Ascending aorta (tissue), 2 donors: ENCODE results near the gene UBE2E2. TPM values are rescaled to one million over a fixed set of nuclear protein-coding genes. Genes with fewer than 3 reads are reported as not detected.

ENCODE experiments used
- DNase-seq, 2 donors: peaks; one replicate each; pipeline ENCODE4 v3.0.0-alpha.2; 2019; ENCODE audit warnings: low spot score in 2 of 2
- H3K27ac ChIP-seq, 2 donors: fragments of 200-600 bp; sonication (generic); one replicate each; pipeline ENCODE4 v1.5.1; 2016 to 2017; ENCODE audit warnings: mild to moderate bottlenecking in 1 of 2
- H3K27me3 ChIP-seq: fragments of 200-600 bp; sonication (generic); one replicate; pipeline ENCODE4 v1.5.1; 2017
- H3K36me3 ChIP-seq, 2 donors: fragments of 200-600 bp; sonication (generic); one replicate each; pipeline ENCODE4 v1.5.1; 2016
- H3K4me1 ChIP-seq, 2 donors: fragments of 200-600 bp; sonication (generic); one replicate each; pipeline ENCODE4 v1.5.1; 2016 to 2017; ENCODE audit warnings: mild to moderate bottlenecking in 1 of 2
- H3K4me3 ChIP-seq, 2 donors: fragments of 200-600 bp; sonication (generic); one replicate each; pipeline ENCODE4 v1.5.1; 2016 to 2017; ENCODE audit warnings: mild to moderate bottlenecking in 1 of 2
- H3K9me3 ChIP-seq, 2 donors: fragments of 200-600 bp; sonication (generic); one replicate each; pipeline ENCODE4 v1.5.1; 2016
- intact Hi-C: fragments of 100-400 bp; cut with DNase I; formaldehyde crosslinking; loops from one replicate; pipeline ENCODE4 v1.15.1; 2023
- total RNA-seq: library from RNA; depleted of rRNA; stranded (reverse); fragments of >200 nt; gene quantifications from one replicate; pipeline ENCODE4 v1.1.0, GENCODE V29; 2016
- TF ChIP-seq, protein P1 (sequence below), 3 experiments: fragments of 200-600 bp in 2 of 3; fragments of 450-650 bp in 1 of 3; sonication (generic) in 2 of 3; IDR thresholded peaks; one replicate each; pipeline ENCODE4 v1.5.1; 2016 to 2019; ENCODE audit warnings: antibody characterized with exemption in 3 of 3, mild to moderate bottlenecking in 1 of 3, moderate library complexity in 1 of 3

Gene UBE2E2
- total RNA-seq, 1 donor from 2014 or later: 5.3 TPM

DNA sequence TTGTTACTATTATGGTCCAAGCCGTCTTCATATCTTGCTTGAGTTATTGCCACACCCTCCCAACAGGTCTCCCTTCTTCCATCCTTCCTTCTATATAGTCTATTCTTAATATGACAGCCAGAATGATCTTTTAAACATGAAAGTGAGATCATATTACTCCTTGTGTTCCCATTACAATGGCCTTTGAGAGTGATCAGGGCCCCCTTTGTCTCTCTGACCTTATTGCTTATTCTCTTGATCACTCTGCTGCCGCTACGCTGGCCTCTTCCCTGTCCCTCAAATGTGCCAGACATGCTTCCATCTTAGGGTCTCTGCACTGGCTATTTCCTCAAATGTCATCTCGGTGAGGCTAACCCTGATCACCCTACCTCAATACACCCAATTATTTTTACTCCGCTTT lies 38.1 kb downstream of the UBE2E2 start:
- TF ChIP-seq, protein P1, sequence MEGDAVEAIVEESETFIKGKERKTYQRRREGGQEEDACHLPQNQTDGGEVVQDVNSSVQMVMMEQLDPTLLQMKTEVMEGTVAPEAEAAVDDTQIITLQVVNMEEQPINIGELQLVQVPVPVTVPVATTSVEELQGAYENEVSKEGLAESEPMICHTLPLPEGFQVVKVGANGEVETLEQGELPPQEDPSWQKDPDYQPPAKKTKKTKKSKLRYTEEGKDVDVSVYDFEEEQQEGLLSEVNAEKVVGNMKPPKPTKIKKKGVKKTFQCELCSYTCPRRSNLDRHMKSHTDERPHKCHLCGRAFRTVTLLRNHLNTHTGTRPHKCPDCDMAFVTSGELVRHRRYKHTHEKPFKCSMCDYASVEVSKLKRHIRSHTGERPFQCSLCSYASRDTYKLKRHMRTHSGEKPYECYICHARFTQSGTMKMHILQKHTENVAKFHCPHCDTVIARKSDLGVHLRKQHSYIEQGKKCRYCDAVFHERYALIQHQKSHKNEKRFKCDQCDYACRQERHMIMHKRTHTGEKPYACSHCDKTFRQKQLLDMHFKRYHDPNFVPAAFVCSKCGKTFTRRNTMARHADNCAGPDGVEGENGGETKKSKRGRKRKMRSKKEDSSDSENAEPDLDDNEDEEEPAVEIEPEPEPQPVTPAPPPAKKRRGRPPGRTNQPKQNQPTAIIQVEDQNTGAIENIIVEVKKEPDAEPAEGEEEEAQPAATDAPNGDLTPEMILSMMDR (IDR thresholded peaks at IDR 0.05): no peak
- no peak overlapping the region for H3K4me3 ChIP-seq
- intact Hi-C loops: no loop called here

DNA sequence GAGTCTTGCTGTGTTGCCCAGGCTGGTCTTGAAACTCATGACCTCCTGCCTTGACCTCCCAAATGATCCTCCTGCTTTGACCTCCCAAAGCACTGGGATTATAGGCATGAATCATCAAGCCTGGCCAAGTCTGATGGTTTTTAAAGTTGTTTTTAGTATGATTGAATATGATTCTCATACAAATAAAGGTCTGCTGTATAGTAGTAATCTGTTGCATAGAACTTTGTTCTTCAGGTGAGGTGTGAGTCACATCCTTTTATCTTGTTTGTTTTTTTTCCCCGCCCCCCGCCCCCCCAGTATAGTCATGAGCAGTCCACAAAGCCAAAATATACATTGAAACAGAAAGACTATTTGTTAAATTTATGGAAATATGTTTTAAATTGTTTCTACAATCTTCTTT lies 39.0 kb downstream of the UBE2E2 start:
- no peaks in the 10 kb centered on the region for H3K36me3 ChIP-seq
- intact Hi-C loops: no loop called here
- H3K4me1 ChIP-seq: peaks cover 0 to 3% of the 10 kb centered on the region in 2 donors
- TF ChIP-seq, protein P1 (IDR thresholded peaks at IDR 0.05): no peak
- H3K4me3 ChIP-seq: no peak overlapping the region
- no peak for DNase-seq
- no peaks in the 10 kb centered on the region for H3K9me3 ChIP-seq
- no peaks in the 10 kb centered on the region for H3K27me3 ChIP-seq
- H3K27ac ChIP-seq: no peak overlapping the region

More for the DNA sequence above, 38.1 kb downstream of the UBE2E2 start:
- no peaks in the 10 kb centered on the region for H3K36me3 ChIP-seq
- no peaks in the 10 kb centered on the region for H3K9me3 ChIP-seq
- H3K27me3 ChIP-seq: no peaks in the 10 kb centered on the region
- H3K27ac ChIP-seq: no peak overlapping the region
- no peak for DNase-seq
- peaks cover 0 to 3% of the 10 kb centered on the region in 2 donors for H3K4me1 ChIP-seq

DNA sequence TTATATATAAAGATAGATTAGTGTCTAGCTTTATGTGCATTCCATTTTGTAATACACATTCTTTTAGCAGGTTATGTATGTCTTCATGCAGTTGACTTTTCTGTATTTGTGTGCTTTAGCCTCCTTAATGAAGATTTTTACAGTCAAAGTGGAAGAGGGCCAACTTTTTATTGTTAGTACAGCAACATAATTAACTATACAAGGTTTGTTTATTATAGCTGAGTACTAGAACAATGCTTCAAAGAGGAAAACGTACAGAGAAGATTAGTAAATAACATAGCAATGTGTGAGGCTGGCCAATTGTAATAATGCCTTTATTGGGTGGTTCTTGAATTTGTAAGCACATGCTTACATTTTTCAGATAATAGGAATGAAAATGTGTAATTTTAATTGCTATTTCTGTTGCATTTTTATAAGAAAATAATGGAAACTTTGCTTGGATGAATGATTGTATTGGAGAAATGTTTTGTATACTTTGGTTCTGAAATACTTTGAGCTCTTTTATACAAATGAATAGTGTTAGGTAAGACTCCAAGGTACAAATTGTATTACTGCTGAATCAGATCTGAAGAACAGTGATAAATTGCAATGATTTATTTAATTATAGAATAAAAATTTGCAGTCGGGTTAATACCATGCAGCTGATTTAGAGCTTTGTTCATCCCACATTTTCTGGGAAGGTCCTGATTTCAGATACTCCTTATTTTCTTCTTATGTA lies 41.4 kb downstream of the UBE2E2 start:
- intact Hi-C loops: no loop called here
- TF ChIP-seq, protein P1 (IDR thresholded peaks at IDR 0.05): no peak
- H3K36me3 ChIP-seq: no peaks in the 10 kb centered on the region
- DNase-seq: no peak
- H3K27me3 ChIP-seq: no peaks in the 10 kb centered on the region
- H3K4me3 ChIP-seq: no peak overlapping the region
- H3K9me3 ChIP-seq: no peaks in the 10 kb centered on the region
- no peak overlapping the region for H3K27ac ChIP-seq
- H3K4me1 ChIP-seq: peaks cover 0 to 3% of the 10 kb centered on the region in 2 donors

DNA sequence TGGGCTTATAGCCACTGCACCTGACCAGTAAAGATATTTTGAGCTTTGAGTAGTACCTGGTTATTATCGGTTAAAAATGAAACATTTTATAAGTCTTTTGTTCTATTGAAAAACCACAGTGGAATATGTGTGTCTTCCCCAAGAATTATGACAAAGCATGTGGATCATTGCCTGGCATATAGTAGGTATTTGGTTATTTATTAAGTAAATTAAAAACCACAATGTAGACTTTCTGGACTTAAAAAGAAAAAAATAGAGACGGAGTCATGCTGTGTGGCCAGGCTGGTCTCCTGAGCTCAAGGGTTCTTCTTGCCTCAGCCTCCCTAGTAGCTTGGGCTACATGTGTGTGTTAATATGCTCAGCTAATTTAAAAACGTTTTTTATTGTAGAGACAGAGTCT lies 43.5 kb downstream of the UBE2E2 start:
- H3K36me3 ChIP-seq: no peaks in the 10 kb centered on the region
- TF ChIP-seq, protein P1 (IDR thresholded peaks at IDR 0.05): no peak

DNA sequence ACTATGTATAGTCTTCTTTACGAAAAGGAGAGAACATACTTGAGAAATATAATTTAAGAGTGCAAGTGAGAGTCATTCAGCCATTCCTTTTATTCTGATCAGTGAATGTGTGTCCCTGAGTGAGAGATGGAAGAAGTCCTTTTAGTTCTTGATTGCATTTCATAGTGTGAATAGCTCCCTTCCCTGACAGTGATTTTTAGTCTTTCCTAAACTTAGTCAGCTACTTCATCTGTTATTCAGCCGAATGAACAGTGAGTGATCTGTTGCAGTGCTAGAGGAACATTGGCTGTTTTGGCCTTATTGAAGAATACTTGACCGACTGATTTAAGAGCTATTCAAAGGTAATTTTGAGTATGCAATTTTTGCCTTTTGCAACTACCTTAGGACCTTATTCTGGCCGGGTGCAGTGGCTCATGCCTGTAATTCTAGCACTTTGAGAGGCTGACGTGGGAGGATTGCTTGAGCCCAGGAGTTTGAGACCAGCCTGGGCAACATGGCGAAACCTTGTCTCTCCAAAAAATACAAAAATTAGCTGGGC lies 45.5 kb downstream of the UBE2E2 start:
- no peak for DNase-seq
- no peaks in the 10 kb centered on the region for H3K4me1 ChIP-seq
- no peaks in the 10 kb centered on the region for H3K27me3 ChIP-seq
- H3K4me3 ChIP-seq: no peak overlapping the region
- no peak overlapping the region for H3K27ac ChIP-seq
- TF ChIP-seq, protein P1 (IDR thresholded peaks at IDR 0.05): no peak
- H3K9me3 ChIP-seq: no peaks in the 10 kb centered on the region
- H3K36me3 ChIP-seq: no peaks in the 10 kb centered on the region
- intact Hi-C loops: no loop called here

More for the DNA sequence above, 43.5 kb downstream of the UBE2E2 start:
- Histone ChIP-seq H3K27ac (no peak overlapping the region), H3K4me1 (no peaks in the 10 kb centered on the region), H3K9me3 (no peaks in the 10 kb centered on the region), H3K27me3 (no peaks in the 10 kb centered on the region), H3K4me3 (no peak overlapping the region)
- intact Hi-C loops: no loop called here
- no peak for DNase-seq
